Central memory CD8-positive, alpha-beta T cell (primary cell): Measurements from ENCODE around the gene CNPY1.
"Not testable (repeated sequence)": the region's sequence is repeated elsewhere in the genome, so short reads cannot be mapped to it uniquely, and the experiment has no call there.

Experiments
- ATAC-seq: fragments of 150-1000 bp; cut with Tn5 transposase; replicated peaks from 2 replicates; pipeline ENCODE4 v1.10.0; 2022; ENCODE audit warnings: mild to moderate bottlenecking, moderate FRiP score, moderate number of reproducible peaks; ENCODE audit not compliant: poor library complexity, severe bottlenecking; ENCODE audit errors: extremely low read depth
- DNase-seq, 2 donors: peaks; one replicate each; pipeline ENCODE4 v3.0.0; 2021; ENCODE audit warnings: low spot score in 2 of 2
- H3K27ac Mint-ChIP-seq: one replicate; pipeline ENCODE4 v1.8.0; 2022; ENCODE audit warnings: low read depth, mild to moderate bottlenecking, moderate library complexity, mixed read lengths
- H3K27me3 Mint-ChIP-seq: one replicate; pipeline ENCODE4 v1.8.0; 2022; ENCODE audit warnings: mixed read lengths
- H3K36me3 Mint-ChIP-seq: one replicate; pipeline ENCODE4 v1.8.0; 2022; ENCODE audit warnings: mild to moderate bottlenecking, moderate library complexity, mixed read lengths; ENCODE audit not compliant: insufficient read depth
- H3K4me1 Mint-ChIP-seq: one replicate; pipeline ENCODE4 v1.8.0; 2022; ENCODE audit warnings: mixed read lengths
- H3K4me3 Mint-ChIP-seq: one replicate; pipeline ENCODE4 v1.8.0; 2022; ENCODE audit warnings: mild to moderate bottlenecking, moderate library complexity, mixed read lengths
- H3K9me3 Mint-ChIP-seq: one replicate; pipeline ENCODE4 v1.8.0; 2022; ENCODE audit warnings: mixed read lengths

Gene CNPY1

GRCh38 chr7:155574556-155575290, 28.4 kb upstream of the CNPY1 start:
- no peaks in the 10 kb centered on the region for H3K9me3 Mint-ChIP-seq
- no peaks in the 10 kb centered on the region for H3K4me1 Mint-ChIP-seq
- ATAC-seq (no peak), DNase-seq (no peak)
- peaks cover 22% of the 10 kb centered on the region for H3K27me3 Mint-ChIP-seq
- H3K36me3 Mint-ChIP-seq, result no peaks in the 10 kb centered on the region
- H3K27ac Mint-ChIP-seq, result no peak overlapping the region
- no peak overlapping the region for H3K4me3 Mint-ChIP-seq

DNA sequence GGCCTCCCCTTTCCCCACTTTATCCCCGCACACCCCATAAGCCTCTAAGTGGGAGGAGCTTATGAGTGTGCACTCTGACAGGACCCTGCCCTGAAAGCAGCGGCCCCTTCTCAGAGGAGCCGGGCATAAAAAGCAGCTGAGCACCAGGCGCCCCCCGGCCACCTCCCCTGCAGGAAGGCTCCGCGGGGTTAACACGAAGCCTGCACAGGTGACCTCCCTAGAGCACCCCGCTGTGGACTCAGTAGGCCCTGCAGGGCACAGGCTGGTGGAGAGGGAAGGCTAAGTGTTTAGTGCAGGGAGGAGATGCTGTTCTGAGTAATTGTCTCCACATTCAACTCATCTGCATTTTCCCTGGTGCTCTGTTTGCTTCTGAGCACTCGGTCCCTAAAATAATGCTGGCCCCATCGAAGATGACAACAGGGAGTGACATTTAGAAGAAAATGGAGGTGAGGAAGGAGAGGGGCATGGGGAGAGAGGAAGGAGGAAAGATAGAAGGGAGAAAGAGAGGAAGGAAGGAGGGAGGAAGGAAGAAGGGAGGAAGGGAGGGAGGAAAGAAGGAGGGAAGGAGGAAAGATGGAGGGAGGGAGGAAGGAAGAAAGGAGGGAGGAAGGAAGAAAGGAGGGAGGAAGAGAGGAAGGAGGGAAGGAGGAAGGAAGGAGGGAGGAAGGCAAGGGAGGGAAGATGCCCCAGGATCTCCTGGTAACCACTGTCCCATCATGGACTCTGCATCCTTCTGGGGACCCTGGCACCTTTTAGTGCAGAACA, 25.4 kb upstream of the CNPY1 start:
- H3K4me3 Mint-ChIP-seq, result no peak overlapping the region
- no peaks in the 10 kb centered on the region for H3K9me3 Mint-ChIP-seq
- peaks cover 23% of the 10 kb centered on the region for H3K27me3 Mint-ChIP-seq
- DNase-seq (no peak), ATAC-seq (no peak)
- H3K36me3 Mint-ChIP-seq, result no peaks in the 10 kb centered on the region
- no peak overlapping the region for H3K27ac Mint-ChIP-seq
- no peaks in the 10 kb centered on the region for H3K4me1 Mint-ChIP-seq

- no peaks in the 10 kb centered on the region for H3K9me3 Mint-ChIP-seq
- H3K4me3 Mint-ChIP-seq, result no peak overlapping the region
- no peaks in the 10 kb centered on the region for H3K4me1 Mint-ChIP-seq
- no peaks in the 10 kb centered on the region for H3K36me3 Mint-ChIP-seq
- H3K27me3 Mint-ChIP-seq, result peaks cover 23% of the 10 kb centered on the region
- DNase-seq (no peak), ATAC-seq (no peak)
- no peak overlapping the region for H3K27ac Mint-ChIP-seq
These were observed 24.6 kb upstream of the CNPY1 start for GRCh38 chr7:155570991-155571390.

DNA sequence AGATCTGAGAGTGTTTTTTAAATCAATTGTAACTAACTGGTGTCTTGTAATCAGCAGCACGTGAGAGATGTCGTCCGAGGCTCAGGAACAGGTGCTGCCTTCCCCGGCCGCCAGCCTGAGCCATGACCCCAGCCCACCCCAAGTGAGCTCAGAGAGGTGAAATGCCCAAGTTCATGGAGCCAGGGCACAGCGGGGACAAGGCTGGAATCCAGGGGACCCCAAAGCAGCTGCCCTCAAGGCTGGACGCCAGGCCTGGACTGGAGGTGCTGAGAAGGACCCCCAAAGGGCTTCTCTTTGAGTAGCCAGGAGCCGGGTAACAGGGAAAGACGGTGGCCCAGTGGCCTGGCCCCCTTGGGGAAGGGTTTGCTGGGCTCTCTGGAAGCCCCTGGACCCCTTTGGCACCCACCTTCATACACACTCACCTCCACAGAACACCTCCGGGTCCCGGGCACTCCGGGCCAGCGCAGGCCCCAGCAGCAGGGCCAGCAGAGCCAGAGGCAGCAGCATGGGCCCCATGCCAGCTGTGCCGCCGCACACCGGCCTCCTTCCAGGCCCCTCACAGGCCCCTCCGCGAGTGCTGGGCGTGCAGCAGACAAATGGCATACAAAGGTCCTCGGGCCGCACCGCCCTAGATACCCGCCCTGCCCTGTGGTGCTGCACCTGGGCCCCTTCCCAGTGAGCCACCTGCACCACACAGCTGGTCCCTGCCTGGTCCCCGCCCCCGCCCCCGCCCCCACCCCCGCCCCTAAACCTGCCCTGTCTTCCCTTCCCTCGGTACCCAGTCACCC, 24.0 kb upstream of the CNPY1 start:
- Mint-ChIP-seq H3K27ac (no peak overlapping the region), H3K9me3 (no peaks in the 10 kb centered on the region), H3K36me3 (no peaks in the 10 kb centered on the region), H3K4me3 (no peak overlapping the region), H3K27me3 (peaks cover 23% of the 10 kb centered on the region), H3K4me1 (no peaks in the 10 kb centered on the region)
- DNase-seq, result no peak
- ATAC-seq, result no peak

DNA sequence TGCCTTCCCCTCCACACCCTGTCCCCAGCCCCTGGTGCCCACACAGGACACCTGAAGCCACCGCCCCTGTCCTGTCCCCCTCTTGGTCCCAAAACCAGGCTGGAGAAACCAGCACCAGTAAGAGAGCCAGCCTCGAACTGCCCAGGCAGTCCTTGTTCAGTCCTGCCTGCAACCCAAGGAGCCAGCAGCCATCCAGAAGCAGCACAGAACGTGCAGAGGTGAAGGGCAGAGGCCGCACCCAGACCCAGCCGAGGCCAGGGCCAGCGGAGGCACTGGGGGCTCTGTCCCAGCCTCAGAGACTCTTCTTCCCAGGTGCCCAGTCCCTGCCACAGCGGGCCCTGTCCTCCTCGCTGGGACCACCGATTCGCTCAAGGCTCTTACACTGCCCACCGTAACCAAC, 23.3 kb upstream of the CNPY1 start:
- no peak for ATAC-seq
- H3K27ac Mint-ChIP-seq, result no peak overlapping the region
- no peak overlapping the region for H3K4me3 Mint-ChIP-seq

DNA sequence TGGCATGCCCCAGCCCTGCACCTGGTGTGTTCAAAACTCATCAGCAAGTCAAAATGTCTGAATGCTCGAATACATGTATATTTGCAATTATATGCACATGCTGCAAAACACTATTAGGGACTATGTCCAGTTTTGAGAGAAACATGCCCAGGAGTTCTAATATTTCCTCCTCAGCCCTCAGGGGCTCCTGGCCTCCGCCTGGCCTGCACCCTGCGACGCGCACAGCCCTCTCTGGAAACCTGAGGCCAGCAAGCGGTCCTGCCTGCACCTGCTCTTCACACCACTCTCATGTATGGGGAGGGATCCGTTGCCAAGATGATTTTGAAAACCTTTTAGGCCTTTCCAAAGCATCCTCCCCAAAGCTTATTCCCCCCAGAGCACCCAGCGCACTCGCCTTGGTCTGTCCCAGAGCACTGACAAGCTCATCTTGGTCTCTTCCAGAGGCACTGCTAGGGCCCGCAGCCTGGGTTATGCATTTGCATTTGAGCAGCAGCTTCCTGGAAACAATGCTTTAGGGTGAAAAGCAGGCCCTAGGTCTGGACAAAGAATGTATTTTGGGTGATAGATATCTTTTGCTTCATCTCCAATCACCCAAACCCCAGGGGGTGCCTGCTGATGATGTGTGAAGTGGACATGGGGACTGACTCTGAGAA, 22.6 kb upstream of the CNPY1 start:
- Mint-ChIP-seq H3K4me1 (no peaks in the 10 kb centered on the region), H3K27me3 (peaks cover 23% of the 10 kb centered on the region), H3K36me3 (no peaks in the 10 kb centered on the region), H3K9me3 (no peaks in the 10 kb centered on the region), H3K4me3 (no peak overlapping the region), H3K27ac (no peak overlapping the region)
- DNase-seq (no peak), ATAC-seq (no peak)

More for the DNA sequence above, 23.3 kb upstream of the CNPY1 start:
- H3K36me3 Mint-ChIP-seq, result no peaks in the 10 kb centered on the region
- no peaks in the 10 kb centered on the region for H3K4me1 Mint-ChIP-seq
- peaks cover 23% of the 10 kb centered on the region for H3K27me3 Mint-ChIP-seq
- H3K9me3 Mint-ChIP-seq, result no peaks in the 10 kb centered on the region
- DNase-seq, result no peak

GRCh38 chr7:155568333-155568660, 21.9 kb upstream of the CNPY1 start:
- Mint-ChIP-seq H3K36me3 (no peaks in the 10 kb centered on the region), H3K4me1 (no peaks in the 10 kb centered on the region), H3K4me3 (no peak overlapping the region), H3K27ac (no peak overlapping the region), H3K27me3 (peaks cover 23% of the 10 kb centered on the region), H3K9me3 (no peaks in the 10 kb centered on the region)
- DNase-seq, result no peak
- ATAC-seq, result no peak

DNA sequence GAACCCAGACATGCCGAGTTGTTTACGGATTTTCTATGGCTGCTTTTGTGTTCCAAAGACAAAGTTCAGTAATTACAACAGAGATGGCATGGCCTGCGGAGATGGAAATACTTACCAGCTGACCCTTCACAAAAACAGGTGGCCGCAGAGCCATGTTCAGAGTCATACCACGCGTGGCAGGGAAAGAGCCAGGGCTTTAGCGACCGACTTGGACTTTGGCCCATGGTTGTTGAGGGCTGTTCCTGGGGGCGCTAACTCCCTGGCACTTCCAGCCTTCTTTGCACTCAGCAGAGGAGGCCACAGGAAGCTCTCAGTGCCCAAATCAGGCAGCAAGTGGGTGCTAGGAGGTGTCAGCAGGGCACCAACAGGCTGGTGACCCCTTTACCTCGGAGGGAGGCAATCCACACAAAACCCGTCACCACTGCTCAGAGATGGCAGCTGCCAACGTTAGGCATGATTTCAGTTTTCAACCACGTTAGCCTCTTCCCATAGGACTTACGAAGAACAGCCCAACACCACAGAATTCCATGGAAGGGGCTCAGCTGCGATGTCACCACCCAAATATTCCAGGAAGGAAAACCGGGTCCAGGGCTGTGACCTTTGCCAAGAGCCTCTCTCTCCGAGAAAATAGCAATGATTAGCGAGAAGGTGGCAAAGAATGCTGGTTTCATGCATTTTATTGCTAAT, 21.4 kb upstream of the CNPY1 start:
- Mint-ChIP-seq H3K4me3 (no peak overlapping the region), H3K27me3 (peaks cover 21% of the 10 kb centered on the region), H3K27ac (no peak overlapping the region), H3K4me1 (no peaks in the 10 kb centered on the region), H3K9me3 (no peaks in the 10 kb centered on the region), H3K36me3 (no peaks in the 10 kb centered on the region)
- ATAC-seq (no peak), DNase-seq (no peak)

DNA sequence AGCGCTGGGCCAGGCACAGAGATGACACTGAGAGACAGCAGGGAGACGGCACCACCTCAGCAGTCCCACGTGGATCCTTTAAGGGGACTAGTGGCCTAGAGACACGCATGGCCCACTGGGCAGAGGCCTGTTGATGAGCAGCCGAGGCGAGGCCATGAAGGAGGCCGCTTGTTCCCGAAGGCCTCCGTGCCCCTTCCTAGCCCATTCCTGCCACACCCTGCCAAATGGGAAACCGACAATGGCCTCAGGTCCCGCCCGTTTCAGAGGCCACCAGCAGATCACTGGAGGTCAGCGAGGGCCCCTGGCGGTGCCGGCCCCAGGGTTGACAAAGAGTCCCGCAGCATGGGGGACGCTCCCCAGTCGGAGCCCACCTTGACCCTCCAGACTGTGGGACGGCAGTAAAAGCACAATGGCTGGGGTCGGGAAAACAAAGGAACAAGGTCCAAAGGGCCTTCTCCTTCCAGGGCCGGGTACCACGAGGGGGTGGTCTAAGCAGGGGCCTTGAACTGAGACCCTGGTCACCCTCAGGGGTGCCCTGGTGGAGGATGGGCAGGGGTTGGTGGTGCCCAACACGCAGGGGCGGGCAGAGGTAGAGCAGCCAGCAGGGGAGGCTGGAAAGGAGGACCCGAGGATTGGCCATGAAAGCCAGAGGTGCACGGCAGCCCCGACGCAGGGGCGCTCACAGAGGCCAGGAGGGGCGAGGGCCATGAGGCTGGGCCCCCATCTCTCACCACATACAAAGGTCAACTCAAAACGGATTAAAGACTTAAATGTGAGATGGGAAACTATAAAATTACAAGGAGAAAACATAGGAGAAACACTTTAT, 19.9 kb upstream of the CNPY1 start:
- H3K9me3 Mint-ChIP-seq, result no peaks in the 10 kb centered on the region
- no peak overlapping the region for H3K4me3 Mint-ChIP-seq
- H3K4me1 Mint-ChIP-seq, result no peaks in the 10 kb centered on the region
- DNase-seq (no peak), ATAC-seq (no peak)
- H3K27me3 Mint-ChIP-seq, result peaks cover 20% of the 10 kb centered on the region
- H3K36me3 Mint-ChIP-seq, result no peaks in the 10 kb centered on the region
- no peak overlapping the region for H3K27ac Mint-ChIP-seq

DNA sequence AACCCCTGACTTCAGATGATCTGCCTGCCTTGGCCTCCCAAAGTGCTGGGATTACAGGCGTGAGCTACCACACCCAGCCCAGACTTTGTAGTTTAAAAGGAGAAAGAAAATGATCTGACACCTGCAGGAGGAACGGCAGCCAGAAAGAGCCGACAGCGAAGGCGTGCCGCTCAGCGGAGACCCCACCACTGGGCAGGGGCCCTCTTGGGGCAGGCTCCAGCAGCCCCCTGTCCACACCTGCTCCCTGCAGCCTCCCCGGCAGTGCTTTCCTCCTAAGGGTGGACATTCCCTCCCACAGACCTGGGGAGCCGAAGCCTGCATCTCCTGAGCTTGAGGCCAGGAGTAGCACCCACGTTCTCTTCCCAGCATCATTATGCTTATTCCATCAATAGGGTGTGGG, 19.2 kb upstream of the CNPY1 start:
- DNase-seq (no peak), ATAC-seq (no peak)
- Mint-ChIP-seq H3K9me3 (no peaks in the 10 kb centered on the region), H3K27ac (no peak overlapping the region), H3K36me3 (no peaks in the 10 kb centered on the region), H3K27me3 (peaks cover 27% of the 10 kb centered on the region), H3K4me1 (no peaks in the 10 kb centered on the region), H3K4me3 (no peak overlapping the region)

GRCh38 chr7:155562976-155563375, 16.6 kb upstream of the CNPY1 start:
- ATAC-seq, H3K27ac Mint-ChIP-seq, H3K4me3 Mint-ChIP-seq, DNase-seq, H3K9me3 Mint-ChIP-seq, H3K4me1 Mint-ChIP-seq, H3K36me3 Mint-ChIP-seq: not testable (repeated sequence)
- H3K27me3 Mint-ChIP-seq, result peaks cover 39% of the 10 kb centered on the region
